ENCODE measurements around the gene PRKG1. TPM values are rescaled to one million over a fixed set of nuclear protein-coding genes. Genes with fewer than 3 reads are reported as not detected.
A peak's percentile ranks its signal among the peaks of the same experiment; 100 is the strongest.
"Not testable (repeated sequence)": the region's sequence is repeated elsewhere in the genome, so short reads cannot be mapped to it uniquely, and the experiment has no call there.

The PRKG1 gene
- total RNA-seq, 8 experiments from 2014 or later, result 5.6 to 40.7 (median 6.6) TPM

- Histone ChIP-seq H3K4me3 (no peak overlapping the region), H3K4me1 (replicated peaks in 1 of 2) (no peaks in the 10 kb centered on the region), H3K27ac (no peak overlapping the region)
- ATAC-seq (replicated peaks in 6 of 8), result peak in 2 of 8 experiments; percentile 25 to 35
- in situ Hi-C loops (cut with MboI; ENCODE audit: low pct_unique_long_range_greater_than_20kb in 2 of 9, low sequenced_read_pairs in 9 of 9, unreplicated experiment in 9 of 9), result no loop called here
- WGBS, 10 experiments, result 81 to 95% (median 92%) methylated on average over 1 to 2 of the region's 2 CpGs; no CpG with 5 or more reads in 1 of the 10 experiments
Measured at GRCh38 chr10:51318399-51319172, 244.3 kb downstream of the PRKG1 start.

- Histone ChIP-seq H3K27ac (no peak overlapping the region), H3K4me1 (replicated peaks in 1 of 2) (no peaks in the 10 kb centered on the region), H3K4me3 (no peak overlapping the region)
- in situ Hi-C loops (cut with MboI; ENCODE audit: low pct_unique_long_range_greater_than_20kb in 2 of 9, low sequenced_read_pairs in 9 of 9, unreplicated experiment in 9 of 9), result no loop called here
- 40 to 100% (median 95%) methylated on average over 1 of the region's 1 CpG; no CpG with 5 or more reads in 4 of the 10 experiments for WGBS, 10 experiments
- no peak for ATAC-seq (replicated peaks in 6 of 8)
Measured at GRCh38 chr10:51319173-51319435, 244.8 kb downstream of the PRKG1 start.

GRCh38 chr10:51321300-51321699 is 247.0 kb downstream of the PRKG1 start:
- Histone ChIP-seq H3K27ac (no peak overlapping the region), H3K4me1 (replicated peaks in 1 of 2) (no peaks in the 10 kb centered on the region), H3K4me3 (no peak overlapping the region)
- in situ Hi-C loops (cut with MboI; ENCODE audit: low pct_unique_long_range_greater_than_20kb in 2 of 9, low sequenced_read_pairs in 9 of 9, unreplicated experiment in 9 of 9), result no loop called here
- 60 to 100% (median 94%) methylated on average over 1 to 3 of the region's 3 CpGs; no CpG with 5 or more reads in 1 of the 10 experiments for WGBS, 10 experiments
- ATAC-seq (replicated peaks in 6 of 8), result no peak

GRCh38 chr10:51321980-51322379 is 247.7 kb downstream of the PRKG1 start:
- no peaks in the 10 kb centered on the region for H3K4me1 ChIP-seq (replicated peaks in 1 of 2)
- WGBS, 10 experiments, result 17 to 77% (median 60%) methylated on average over 1 to 3 of the region's 3 CpGs; no CpG with 5 or more reads in 3 of the 10 experiments
- in situ Hi-C loops (cut with MboI; ENCODE audit: low pct_unique_long_range_greater_than_20kb in 2 of 9, low sequenced_read_pairs in 9 of 9, unreplicated experiment in 9 of 9), result no loop called here
- no peak overlapping the region for H3K4me3 ChIP-seq
- ATAC-seq (replicated peaks in 6 of 8), result peak in 5 of 8 experiments; percentile 31 to 76 (median 66)
- no peak overlapping the region for H3K27ac ChIP-seq

- no peak overlapping the region for H3K4me3 ChIP-seq
- no peak for ATAC-seq (replicated peaks in 6 of 8)
- no peak overlapping the region for H3K27ac ChIP-seq
- no peaks in the 10 kb centered on the region for H3K4me1 ChIP-seq (replicated peaks in 1 of 2)
- in situ Hi-C loops (cut with MboI; ENCODE audit: low pct_unique_long_range_greater_than_20kb in 2 of 9, low sequenced_read_pairs in 9 of 9, unreplicated experiment in 9 of 9), result no loop called here
- WGBS, 10 experiments, result 50 to 100% (median 100%) methylated on average over 1 to 2 of the region's 2 CpGs; no CpG with 5 or more reads in 3 of the 10 experiments
Measured at GRCh38 chr10:51325649-51326048, 251.4 kb downstream of the PRKG1 start.

DNA sequence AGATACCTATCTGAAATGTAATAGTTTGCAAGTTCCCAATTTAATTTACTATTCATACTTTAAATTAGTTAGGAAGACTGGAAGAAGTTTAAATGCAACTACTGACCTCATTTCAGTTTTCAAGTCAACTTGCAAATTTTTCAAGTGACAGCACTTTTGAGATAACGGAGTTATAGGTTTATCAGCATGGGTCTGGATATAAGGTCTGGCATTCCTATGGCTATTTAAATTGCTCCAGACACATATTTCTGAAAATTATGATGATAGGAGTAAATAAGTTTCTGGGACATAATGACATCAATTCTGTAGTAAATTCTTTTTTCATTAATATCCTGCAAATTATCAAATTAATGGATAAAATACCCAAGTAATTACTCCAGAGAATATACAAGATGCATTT is 251.9 kb downstream of the PRKG1 start:
- ATAC-seq (replicated peaks in 6 of 8), result no peak
- 92 to 100% (median 100%) methylated on average over 1 of the region's 1 CpG; no CpG with 5 or more reads in 2 of the 10 experiments for WGBS, 10 experiments
- in situ Hi-C loops (cut with MboI; ENCODE audit: low pct_unique_long_range_greater_than_20kb in 2 of 9, low sequenced_read_pairs in 9 of 9, unreplicated experiment in 9 of 9), result no loop called here
- H3K4me3 ChIP-seq, result no peak overlapping the region
- H3K27ac ChIP-seq, result no peak overlapping the region
- H3K4me1 ChIP-seq (replicated peaks in 1 of 2), result no peaks in the 10 kb centered on the region

GRCh38 chr10:51327432-51327831 is 253.1 kb downstream of the PRKG1 start:
- H3K4me3 ChIP-seq, result no peak overlapping the region
- no peak overlapping the region for H3K27ac ChIP-seq
- in situ Hi-C loops (cut with MboI; ENCODE audit: low pct_unique_long_range_greater_than_20kb in 2 of 9, low sequenced_read_pairs in 9 of 9, unreplicated experiment in 9 of 9), result no loop called here
- H3K4me1 ChIP-seq (replicated peaks in 1 of 2), result no peaks in the 10 kb centered on the region
- no peak for ATAC-seq (replicated peaks in 6 of 8)
- 67 to 100% (median 92%) methylated on average over 1 of the region's 1 CpG; no CpG with 5 or more reads in 3 of the 10 experiments for whole genome bisulfite sequencing, 10 experiments

DNA sequence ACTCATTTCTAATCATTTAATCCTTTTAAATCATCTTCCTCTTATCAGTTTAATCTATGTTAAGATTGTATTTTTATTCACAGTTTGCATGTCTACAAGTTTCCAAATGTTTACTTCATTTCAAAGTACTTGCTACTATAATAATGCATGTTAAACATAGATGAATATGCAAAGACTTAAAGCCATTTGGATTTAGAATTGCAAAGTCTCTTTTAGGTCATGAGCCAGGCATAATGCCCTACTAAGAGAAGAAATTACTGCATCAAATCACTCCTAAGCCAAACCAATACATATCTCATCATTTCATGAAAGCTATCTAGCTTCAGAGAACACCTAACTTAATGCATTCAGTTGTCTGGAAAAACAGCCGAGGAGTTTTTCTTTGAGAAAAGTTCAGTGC is 266.1 kb downstream of the PRKG1 start:
- H3K4me1 ChIP-seq (replicated peaks in 1 of 2), result no peaks in the 10 kb centered on the region
- in situ Hi-C loops (cut with MboI; ENCODE audit: low pct_unique_long_range_greater_than_20kb in 2 of 9, low sequenced_read_pairs in 9 of 9, unreplicated experiment in 9 of 9), result no loop called here
- no peak overlapping the region for H3K27ac ChIP-seq
- ATAC-seq (replicated peaks in 6 of 8), result peak in 3 of 8 experiments; percentile 84 to 92 (median 85)
- 11 to 100% (median 91%) methylated on average over 1 of the region's 1 CpG; no CpG with 5 or more reads in 1 of the 10 experiments for WGBS, 10 experiments
- no peak overlapping the region for H3K4me3 ChIP-seq

GRCh38 chr10:51340845-51341610 is 266.7 kb downstream of the PRKG1 start:
- in situ Hi-C loops (cut with MboI; ENCODE audit: low pct_unique_long_range_greater_than_20kb in 2 of 9, low sequenced_read_pairs in 9 of 9, unreplicated experiment in 9 of 9), result no loop called here
- Histone ChIP-seq H3K4me3 (no peak overlapping the region), H3K4me1 (replicated peaks in 1 of 2) (no peaks in the 10 kb centered on the region), H3K27ac (no peak overlapping the region)
- ATAC-seq (replicated peaks in 6 of 8), result peak in 2 of 8 experiments; percentile 38 to 88
- WGBS, 10 experiments, result 28 to 100% (median 89%) methylated on average over 2 to 4 of the region's 4 CpGs; no CpG with 5 or more reads in 1 of the 10 experiments

GRCh38 chr10:51341745-51342144 is 267.5 kb downstream of the PRKG1 start:
- H3K4me1 ChIP-seq (replicated peaks in 1 of 2); H3K27ac ChIP-seq; H3K4me3 ChIP-seq; in situ Hi-C loops (cut with MboI; ENCODE audit: low pct_unique_long_range_greater_than_20kb in 2 of 9, low sequenced_read_pairs in 9 of 9, unreplicated experiment in 9 of 9); ATAC-seq (replicated peaks in 6 of 8): not testable (repeated sequence)
- 71 to 100% (median 100%) methylated on average over 1 to 3 of the region's 3 CpGs; no CpG with 5 or more reads in 1 of the 10 experiments for WGBS, 10 experiments

GRCh38 chr10:51342381-51342780 is 268.1 kb downstream of the PRKG1 start:
- in situ Hi-C loops (cut with MboI; ENCODE audit: low pct_unique_long_range_greater_than_20kb in 2 of 9, low sequenced_read_pairs in 9 of 9, unreplicated experiment in 9 of 9), result no loop called here
- no peak for ATAC-seq (replicated peaks in 6 of 8)
- WGBS, 10 experiments, result 57 to 100% (median 100%) methylated on average over 1 of the region's 1 CpG; no CpG with 5 or more reads in 2 of the 10 experiments
- no peak overlapping the region for H3K27ac ChIP-seq
- no peaks in the 10 kb centered on the region for H3K4me1 ChIP-seq (replicated peaks in 1 of 2)
- H3K4me3 ChIP-seq, result no peak overlapping the region

DNA sequence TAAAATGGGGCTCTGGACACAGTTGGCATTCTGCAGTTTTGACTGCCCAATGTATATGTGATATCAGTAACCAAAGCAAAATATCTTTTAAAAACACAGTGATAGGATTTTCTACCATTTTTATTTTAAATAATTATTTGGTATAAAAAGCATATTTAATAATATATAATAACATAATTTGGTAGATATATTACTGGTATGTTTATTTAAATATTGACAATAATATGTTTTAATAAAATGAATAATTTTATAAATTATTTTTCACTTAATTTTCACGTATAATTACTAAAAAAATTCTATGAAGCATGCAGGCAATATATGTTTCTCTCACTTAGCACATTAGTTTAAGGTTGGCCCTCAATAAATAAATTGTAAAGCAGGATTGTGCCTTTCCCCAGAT is 269.1 kb downstream of the PRKG1 start:
- 56 to 100% (median 90%) methylated on average over 1 of the region's 1 CpG; no CpG with 5 or more reads in 2 of the 10 experiments for WGBS, 10 experiments
- no peak for ATAC-seq (replicated peaks in 6 of 8)
- in situ Hi-C loops (cut with MboI; ENCODE audit: low pct_unique_long_range_greater_than_20kb in 2 of 9, low sequenced_read_pairs in 9 of 9, unreplicated experiment in 9 of 9), result no loop called here
- Histone ChIP-seq H3K4me3 (no peak overlapping the region), H3K4me1 (replicated peaks in 1 of 2) (no peaks in the 10 kb centered on the region), H3K27ac (no peak overlapping the region)

- Histone ChIP-seq H3K4me3 (no peak overlapping the region), H3K27ac (no peak overlapping the region), H3K4me1 (replicated peaks in 1 of 2) (no peaks in the 10 kb centered on the region)
- in situ Hi-C loops (cut with MboI; ENCODE audit: low pct_unique_long_range_greater_than_20kb in 2 of 9, low sequenced_read_pairs in 9 of 9, unreplicated experiment in 9 of 9), result no loop called here
- 67 to 100% (median 93%) methylated on average over 1 of the region's 1 CpG; no CpG with 5 or more reads in 6 of the 10 experiments for WGBS, 10 experiments
- no peak for ATAC-seq (replicated peaks in 6 of 8)
Measured at GRCh38 chr10:51344371-51344770, 270.1 kb downstream of the PRKG1 start.
